PFSK-1 (cell line): ENCODE data around the gene PACSIN1.

Source experiments
- FOXP2 ChIP-seq: optimal IDR thresholded peaks from 2 replicates; pipeline ENCODE3; 2011; ENCODE audit warnings: borderline replicate concordance, control low read depth, inconsistent platforms; ENCODE audit not compliant: insufficient read depth; ENCODE audit errors: extremely low read length, extremely low read depth
- POLR2AphosphoS5 ChIP-seq: IDR thresholded peaks from 2 replicates; pipeline ENCODE4 v1.6.1; 2012; ENCODE audit warnings: low read depth, mild to moderate bottlenecking, control low read depth, low read length, moderate library complexity
- REST ChIP-seq, 2 experiments: IDR thresholded peaks; 2 replicates each; pipeline versions ENCODE4 v1.6.1 to v1.8.0; 2011 to 2012; ENCODE audit warnings: low read depth in 2 of 2, low read length in 2 of 2, control low read depth in 1 of 2, inconsistent platforms in 1 of 2, mild to moderate bottlenecking in 1 of 2, moderate library complexity in 1 of 2; ENCODE audit not compliant: insufficient read depth in 1 of 2
- SIN3A ChIP-seq: IDR thresholded peaks from 2 replicates; pipeline ENCODE4 v1.6.1; 2012; ENCODE audit warnings: mild to moderate bottlenecking, low read length, moderate library complexity, borderline replicate concordance; ENCODE audit not compliant: insufficient read depth
- TAF1 ChIP-seq: IDR thresholded peaks from 2 replicates; pipeline ENCODE4 v1.6.1; 2012; ENCODE audit warnings: low read length, control low read depth, borderline replicate concordance; ENCODE audit not compliant: insufficient read depth

PACSIN1 gene

GRCh38 chr6:34517461-34517881 is 51.6 kb downstream of the PACSIN1 start:
- no peak for TF ChIP-seq POLR2AphosphoS5

- TF ChIP-seq POLR2AphosphoS5 (no peak), TAF1 (no peak), SIN3A (no peak), FOXP2 (no peak), REST (IDR thresholded peaks at IDR 0.05; ENCODE audit: insufficient read depth in 1 of 2, low read depth in 2 of 2, low read length in 2 of 2) (no peak)
Measured at GRCh38 chr6:34517966-34518365, 52.1 kb downstream of the PACSIN1 start.

GRCh38 chr6:34518669-34519365 is 52.9 kb downstream of the PACSIN1 start:
- TF ChIP-seq FOXP2 (no peak), SIN3A (no peak), TAF1 (no peak), REST (IDR thresholded peaks at IDR 0.05; ENCODE audit: insufficient read depth in 1 of 2, low read depth in 2 of 2, low read length in 2 of 2) (no peak), POLR2AphosphoS5 (no peak)

- TF ChIP-seq REST (IDR thresholded peaks at IDR 0.05; ENCODE audit: insufficient read depth in 1 of 2, low read depth in 2 of 2, low read length in 2 of 2), result no peak
- no peak for TF ChIP-seq POLR2AphosphoS5
- no peak for TF ChIP-seq FOXP2
- no peak for TF ChIP-seq SIN3A
- no peak for TF ChIP-seq TAF1
Measured at GRCh38 chr6:34519971-34520644, 54.2 kb downstream of the PACSIN1 start.

- no peak for TF ChIP-seq POLR2AphosphoS5
- TF ChIP-seq TAF1, result no peak
- TF ChIP-seq REST (IDR thresholded peaks at IDR 0.05; ENCODE audit: insufficient read depth in 1 of 2, low read depth in 2 of 2, low read length in 2 of 2), result no peak
Measured at GRCh38 chr6:34520645-34521462, 55.0 kb downstream of the PACSIN1 start.
